ENCODE measurements around the gene CRIM1. TPM values are rescaled to one million over a fixed set of nuclear protein-coding genes. Genes with fewer than 3 reads are reported as not detected.

Gene CRIM1
- total and polyA plus RNA-seq, 2 of the 8 experiments (the other 6 are each of a cell fraction or from before 2014, with no cell fraction given) = 9.4 to 28.4 TPM

GRCh38 chr2:36441816-36442215 lies 86.2 kb downstream of the CRIM1 start:
- no peak overlapping the region for H3K18ac ChIP-seq (ENCODE audit: extremely low read depth, low read length)
- TF ChIP-seq BCL11A (IDR thresholded peaks at IDR 0.05; ENCODE audit: low read depth in 2 of 2, low read length in 2 of 2) (no peak), PHF8 (conservative IDR thresholded peaks at IDR 0.05; ENCODE audit: low read depth, low read length) (no peak), GTF2F1 (IDR thresholded peaks at IDR 0.05; ENCODE audit: borderline replicate concordance, low read depth, low read length) (no peak)
- peaks cover 3% of the 10 kb centered on the region; the same call in 1 of the 2 replicates for H3K23me2 ChIP-seq (ENCODE audit: low read depth, low read length)
- no peak overlapping the region for H4K91ac ChIP-seq (replicated peaks; ENCODE audit: insufficient read length, low read length)
- DNase-seq (ENCODE audit: low read depth in 1 of 2, low spot score in 2 of 2) = no peak
- no peak overlapping the region for H2AFZ ChIP-seq (ENCODE audit: low read length)
- H2BK12ac ChIP-seq (ENCODE audit: low read depth, low read length) = no peak overlapping the region
- H3K36me3 ChIP-seq (ENCODE audit: control insufficient read depth in 2 of 4, insufficient read depth in 4 of 4, low read length in 3 of 4) = peaks cover 5 to 34% (median 19%) of the 10 kb centered on the region in 4 experiments; a peak in 6 of 8 replicates
- H3K14ac ChIP-seq (ENCODE audit: insufficient read length) = no peak overlapping the region
- no peak overlapping the region for H3K4me2 ChIP-seq (ENCODE audit: insufficient read depth in 1 of 2, low read depth in 2 of 2, low read length in 2 of 2)
- H3K23ac ChIP-seq (ENCODE audit: insufficient read length) = no peak overlapping the region
- no peak overlapping the region for H4K5ac ChIP-seq (ENCODE audit: insufficient read length, low read depth, low read length)
- no peak overlapping the region for H2BK15ac ChIP-seq (ENCODE audit: low read length)
- no peaks in the 10 kb centered on the region; the same call in 1 of the 2 replicates for H3K79me1 ChIP-seq (ENCODE audit: low read depth, low read length)
- CTCF ChIA-PET (ENCODE audit: partially characterized antibody) = interaction anchor here (0.8 to 1.9 kb wide), 5 partner anchors 8 to 75 kb away, joined by 3 to 6 read pairs (median 3); no protein-coding TSS in a partner anchor
- H3K27ac ChIP-seq (ENCODE audit: low read depth, low read length) = no peak overlapping the region
- H2AK5ac ChIP-seq (ENCODE audit: low read depth, low read length) = no peak overlapping the region
- H3K27me3 ChIP-seq (replicated peaks in 1 of 4; ENCODE audit: control insufficient read depth in 3 of 4, extremely low read depth in 1 of 4, insufficient read depth in 3 of 4, low read length in 3 of 4) = no peaks in the 10 kb centered on the region
- POLR2A ChIA-PET (ENCODE audit: partially characterized antibody) = no interaction called here
- no peak overlapping the region for H3K56ac ChIP-seq (replicated peaks; ENCODE audit: insufficient read length, low read depth, low read length)
- H3K79me2 ChIP-seq (ENCODE audit: control insufficient read depth in 1 of 2, insufficient read depth in 2 of 2, low read length in 2 of 2) = peaks cover 0 to 19% of the 10 kb centered on the region in 2 experiments; a peak in 1 of 4 replicates
- no peak overlapping the region for H3K4me3 ChIP-seq (ENCODE audit: extremely low read depth in 1 of 4, insufficient read depth in 2 of 4, low read depth in 3 of 4, low read length in 4 of 4)
- FAIRE-seq = no peak
- H3K4me1 ChIP-seq (replicated peaks in 1 of 4; ENCODE audit: control insufficient read depth in 3 of 4, insufficient read depth in 4 of 4, low read length in 3 of 4) = no peaks in the 10 kb centered on the region
- H4K8ac ChIP-seq (ENCODE audit: extremely low read depth, insufficient read depth, low read length) = no peak overlapping the region
- H2BK5ac ChIP-seq (ENCODE audit: low read depth, low read length) = no peak overlapping the region
- H3K9ac ChIP-seq (replicated peaks in 1 of 4; ENCODE audit: extremely low read depth in 1 of 4, low read depth in 3 of 4, low read length in 3 of 4) = no peak overlapping the region
- H2BK120ac ChIP-seq (replicated peaks; ENCODE audit: low read depth, low read length) = no peak overlapping the region
- H4K20me1 ChIP-seq (replicated peaks in 1 of 2; ENCODE audit: control insufficient read depth in 1 of 2, insufficient read depth in 2 of 2, low read length in 2 of 2) = no peaks in the 10 kb centered on the region
- no peaks in the 10 kb centered on the region for H3K9me3 ChIP-seq (ENCODE audit: insufficient read depth in 2 of 2, low read depth in 1 of 2, low read length in 1 of 2)
- no peak overlapping the region for H2BK20ac ChIP-seq (ENCODE audit: low read length)
- WGBS, 2 experiments (ENCODE audit: extremely low coverage in 1 of 2, insufficient coverage in 1 of 2, insufficient read length in 1 of 2, insufficient replicate concordance in 2 of 2, low coverage in 1 of 2, low lambda C conversion rate in 2 of 2, missing lambda C conversion rate in 1 of 2) = 93% methylated on average over 6 of the region's 6 CpGs; no CpG with 5 or more reads in 1 of the 2 experiments
- no peak overlapping the region for H3K4ac ChIP-seq (replicated peaks; ENCODE audit: insufficient read length, low read depth, low read length)
